Measurements from ENCODE around the gene RGP1. TPM values are rescaled to one million over a fixed set of nuclear protein-coding genes. Genes with fewer than 3 reads are reported as not detected.

RGP1 gene
- total RNA-seq, 1 experiment from 2014 or later = 13.8 TPM

GRCh38 chr9:35792826-35793225 is 43.7 kb downstream of the RGP1 start:
- Histone ChIP-seq H3K4me3 (ENCODE audit: low read length) (no peak overlapping the region), H3K36me3 (ENCODE audit: low read depth, low read length) (no peaks in the 10 kb centered on the region), H3K4me1 (ENCODE audit: insufficient read depth, low read length) (peaks cover 26% of the 10 kb centered on the region), H2AFZ (ENCODE audit: low read length) (no peak overlapping the region), H3K27me3 (ENCODE audit: low read length) (no peaks in the 10 kb centered on the region), H3K9me2 (replicated peaks; ENCODE audit: low read length) (no peaks in the 10 kb centered on the region), H3K79me2 (ENCODE audit: low read length) (no peaks in the 10 kb centered on the region), H3K27ac (ENCODE audit: low read length) (no peak overlapping the region), H3K9ac (ENCODE audit: low read length) (no peak overlapping the region), H3F3A (ENCODE audit: low read length, unreplicated experiment) (no peaks in the 10 kb centered on the region), H3K9me3 (ENCODE audit: low read length) (no peaks in the 10 kb centered on the region), H4K20me1 (ENCODE audit: low read length) (no peaks in the 10 kb centered on the region), H3K4me2 (ENCODE audit: low read length) (no peak overlapping the region)
- ChIA-PET POLR2A (ENCODE audit: unreplicated experiment) (no interaction called here), CTCF (no interaction called here)
- no peak for DNase-seq
- intact Hi-C loops (cut with micrococcal nuclease) = loop anchor here (10.0 kb wide), 1 partner anchor 138 kb away; the partner anchor contains the start of genes CCDC107, RMRP and SIT1
- TF ChIP-seq EZH2 (IDR thresholded peaks at IDR 0.05; ENCODE audit: low read length, unreplicated experiment) = no peak
- TF ChIP-seq CTCF (conservative IDR thresholded peaks at IDR 0.05; ENCODE audit: low read depth, low read length) = no peak
- TF ChIP-seq EZH2phosphoT487 (IDR thresholded peaks at IDR 0.05; ENCODE audit: borderline replicate concordance, low read length) = no peak
- TSS peak; percentile 21 for BruUV-seq (replicated peaks)
- ATAC-seq = no peak

- BruUV-seq (replicated peaks) = no TSS peak
- POLR2A ChIA-PET (ENCODE audit: unreplicated experiment) = no interaction called here
- H4K20me1 ChIP-seq (ENCODE audit: low read length) = no peaks in the 10 kb centered on the region
Measured at GRCh38 chr9:35793461-35793860, 44.4 kb downstream of the RGP1 start.

More at GRCh38 chr9:35793461-35793860, 44.4 kb downstream of the RGP1 start:
- no peaks in the 10 kb centered on the region for H3K9me3 ChIP-seq (ENCODE audit: low read length)
- no peak overlapping the region for H3K9ac ChIP-seq (ENCODE audit: low read length)
- H3K4me3 ChIP-seq (ENCODE audit: low read length) = no peak overlapping the region
- TF ChIP-seq CTCF (conservative IDR thresholded peaks at IDR 0.05; ENCODE audit: low read depth, low read length) (no peak), EZH2 (IDR thresholded peaks at IDR 0.05; ENCODE audit: low read length, unreplicated experiment) (no peak), EZH2phosphoT487 (IDR thresholded peaks at IDR 0.05; ENCODE audit: borderline replicate concordance, low read length) (no peak)
- H3K4me2 ChIP-seq (ENCODE audit: low read length) = no peak overlapping the region
- H3K27me3 ChIP-seq (ENCODE audit: low read length) = no peaks in the 10 kb centered on the region
- no peak for DNase-seq
- no peaks in the 10 kb centered on the region for H3K9me2 ChIP-seq (replicated peaks; ENCODE audit: low read length)
- H3K4me1 ChIP-seq (ENCODE audit: insufficient read depth, low read length) = peaks cover 33% of the 10 kb centered on the region
- CTCF ChIA-PET = no interaction called here
- no peak overlapping the region for H3K27ac ChIP-seq (ENCODE audit: low read length)
- intact Hi-C loops (cut with micrococcal nuclease) = loop anchor here (10.0 kb wide), 1 partner anchor 139 kb away; the partner anchor contains the start of genes CCDC107, RMRP and SIT1
- no peaks in the 10 kb centered on the region for H3K36me3 ChIP-seq (ENCODE audit: low read depth, low read length)
- no peaks in the 10 kb centered on the region for H3K79me2 ChIP-seq (ENCODE audit: low read length)
- no peak overlapping the region for H2AFZ ChIP-seq (ENCODE audit: low read length)
- no peak for ATAC-seq
- H3F3A ChIP-seq (ENCODE audit: low read length, unreplicated experiment) = no peaks in the 10 kb centered on the region

Measured in PC-3 (cell line).